Ectodermal cell (in vitro differentiated cells): ENCODE measurements around the gene SPINDOC.
A peak's percentile ranks its signal among the peaks of the same experiment; 100 is the strongest.

Source experiments
- H3K27ac ChIP-seq: 2 replicates; pipeline ENCODE4 v1.7.0; 2013; ENCODE audit warnings: mild to moderate bottlenecking, low read depth, low read length; ENCODE audit not compliant: insufficient read depth, poor library complexity, severe bottlenecking
- H3K27me3 ChIP-seq: 2 replicates; pipeline ENCODE4 v1.7.0; 2013; ENCODE audit warnings: mild to moderate bottlenecking, low read length; ENCODE audit not compliant: insufficient read depth, control insufficient read depth, poor library complexity, severe bottlenecking
- H3K36me3 ChIP-seq: one replicate; pipeline ENCODE4 v1.7.0; 2013; ENCODE audit warnings: low read length; ENCODE audit not compliant: control insufficient read depth, insufficient read depth
- H3K4me1 ChIP-seq: one replicate; pipeline ENCODE4 v1.7.0; 2013; ENCODE audit warnings: low read length; ENCODE audit not compliant: control insufficient read depth, insufficient read depth
- H3K4me3 ChIP-seq: 2 replicates; pipeline ENCODE4 v1.7.0; 2013; ENCODE audit warnings: low read depth, low read length, control low read depth; ENCODE audit not compliant: insufficient read depth
- H3K9me3 ChIP-seq: 2 replicates; pipeline ENCODE4 v1.7.0; 2013; ENCODE audit warnings: mild to moderate bottlenecking, low read length, moderate library complexity; ENCODE audit not compliant: control insufficient read depth
- WGBS, 2 experiments: methylation state at CpG; one replicate each; pipeline ENCODE4 v1.1.7; 2013; ENCODE audit warnings: missing lambda C conversion rate in 2 of 2; 5-methylcytosine and 5-hydroxymethylcytosine counted together

The SPINDOC gene

DNA sequence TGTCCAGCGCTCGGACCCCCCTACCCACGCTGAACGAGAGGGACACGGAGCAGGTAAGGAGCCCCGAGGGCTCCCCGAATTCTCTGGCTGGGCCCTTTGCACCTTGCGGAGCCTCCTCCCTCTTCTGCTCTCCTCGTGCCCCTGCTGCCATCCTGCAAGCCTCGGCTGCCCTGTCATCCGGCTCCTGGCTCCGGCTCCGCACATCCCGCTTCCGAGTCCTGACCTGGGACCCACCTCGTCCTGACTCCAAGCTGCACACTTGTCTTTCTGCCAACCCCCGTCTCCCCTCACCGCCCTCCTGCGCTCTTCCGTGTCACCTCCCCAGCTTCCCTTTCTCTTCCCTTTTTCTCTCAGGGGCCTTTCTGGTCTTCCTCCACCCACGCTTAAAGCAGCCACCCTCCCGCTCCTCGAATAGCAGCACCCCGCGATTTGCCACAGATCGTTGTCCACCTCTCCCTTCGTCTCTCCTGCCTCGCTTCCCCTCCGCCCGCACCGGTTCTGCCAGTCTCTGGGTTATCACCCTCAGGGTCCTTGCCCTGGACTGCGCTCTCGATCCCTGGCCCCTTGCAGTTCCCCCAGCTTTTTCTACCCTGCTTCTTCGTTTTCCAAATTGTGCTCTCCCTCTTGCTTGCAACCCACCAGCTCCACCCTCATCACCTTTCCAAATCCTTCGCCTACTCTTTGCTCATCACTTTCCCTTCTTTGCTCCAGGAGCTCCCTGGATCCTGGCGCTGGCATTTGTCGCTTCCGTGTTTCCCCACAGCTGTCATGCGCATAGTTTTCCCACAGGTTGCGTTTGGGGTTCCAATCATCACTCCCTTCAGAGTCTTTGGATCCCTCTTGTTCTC, 26.5 kb downstream of the SPINDOC start:
- Histone ChIP-seq H3K36me3 (no peaks in the 10 kb centered on the region), H3K4me3 (peak overlapping the region; percentile 98), H3K27ac (no peak overlapping the region), H3K9me3 (no peaks in the 10 kb centered on the region), H3K27me3 (no peaks in the 10 kb centered on the region), H3K4me1 (peaks cover 37% of the 10 kb centered on the region)
- 1% methylated on average over 40 of the region's 40 CpGs for WGBS, 2 experiments

DNA sequence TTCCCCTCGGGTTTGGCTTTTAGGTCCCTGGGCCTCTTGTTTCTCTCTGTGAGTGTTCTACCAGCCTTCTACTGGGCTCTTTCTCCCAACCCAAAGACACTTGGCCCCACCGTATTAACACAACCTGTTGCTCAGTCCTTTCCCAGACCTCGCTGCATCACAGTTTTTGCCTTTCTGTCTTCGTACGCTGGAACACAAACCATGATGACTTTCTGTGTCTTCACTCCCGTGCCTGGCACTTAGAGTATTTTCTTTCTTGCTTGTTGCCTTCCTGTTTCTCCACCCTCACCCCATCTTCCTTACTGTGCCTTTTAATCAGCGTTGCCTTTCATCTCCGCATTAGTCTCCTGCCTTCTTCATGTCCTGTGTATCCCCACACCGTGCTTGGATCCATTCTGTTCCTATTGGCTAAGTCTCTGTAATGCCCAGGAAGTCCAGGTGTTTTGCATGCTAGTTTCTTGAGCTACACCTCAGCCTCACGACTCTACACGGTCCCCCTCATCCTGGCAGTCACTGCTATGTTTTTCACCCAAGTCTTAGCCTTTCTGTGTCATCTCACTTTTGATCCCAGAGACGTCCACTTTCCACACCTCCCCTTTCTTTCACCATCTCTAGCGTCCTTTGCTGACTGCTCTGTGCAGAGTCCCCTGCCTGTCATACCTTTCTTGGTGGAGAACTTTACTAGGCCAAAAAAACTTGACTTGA, 27.3 kb downstream of the SPINDOC start:
- Histone ChIP-seq H3K27ac (no peak overlapping the region), H3K9me3 (no peaks in the 10 kb centered on the region), H3K4me3 (peak overlapping the region; percentile 98), H3K36me3 (no peaks in the 10 kb centered on the region), H3K27me3 (no peaks in the 10 kb centered on the region), H3K4me1 (peaks cover 37% of the 10 kb centered on the region)
- WGBS, 2 experiments = 17 to 18% methylated on average over 13 of the region's 13 CpGs

DNA sequence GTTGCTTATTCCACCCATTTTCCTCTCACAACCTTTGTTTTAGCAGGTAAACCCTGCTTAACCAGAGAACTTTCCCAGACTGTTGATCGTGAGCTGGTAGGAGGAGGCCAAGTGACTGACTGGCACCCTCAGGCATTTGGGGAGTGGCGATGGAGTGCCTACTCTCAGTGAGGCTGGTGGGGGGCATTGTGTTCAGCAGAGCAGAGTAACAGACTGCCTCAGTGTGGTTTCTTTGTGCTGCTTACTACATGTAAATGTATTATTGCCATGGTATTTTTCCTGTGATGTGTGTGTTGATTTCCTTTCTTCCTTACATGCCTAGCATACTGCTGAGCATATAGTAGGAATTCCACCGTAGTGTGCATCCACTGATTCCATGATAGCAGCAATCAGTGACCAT, 28.3 kb downstream of the SPINDOC start:
- H3K36me3 ChIP-seq = no peaks in the 10 kb centered on the region
- WGBS, 2 experiments = 2 to 20% methylated on average over 3 of the region's 3 CpGs
- H3K4me1 ChIP-seq = peaks cover 37% of the 10 kb centered on the region
- peak overlapping the region; percentile 98 for H3K4me3 ChIP-seq
- no peaks in the 10 kb centered on the region for H3K27me3 ChIP-seq
- H3K27ac ChIP-seq = no peak overlapping the region
- no peaks in the 10 kb centered on the region for H3K9me3 ChIP-seq

DNA sequence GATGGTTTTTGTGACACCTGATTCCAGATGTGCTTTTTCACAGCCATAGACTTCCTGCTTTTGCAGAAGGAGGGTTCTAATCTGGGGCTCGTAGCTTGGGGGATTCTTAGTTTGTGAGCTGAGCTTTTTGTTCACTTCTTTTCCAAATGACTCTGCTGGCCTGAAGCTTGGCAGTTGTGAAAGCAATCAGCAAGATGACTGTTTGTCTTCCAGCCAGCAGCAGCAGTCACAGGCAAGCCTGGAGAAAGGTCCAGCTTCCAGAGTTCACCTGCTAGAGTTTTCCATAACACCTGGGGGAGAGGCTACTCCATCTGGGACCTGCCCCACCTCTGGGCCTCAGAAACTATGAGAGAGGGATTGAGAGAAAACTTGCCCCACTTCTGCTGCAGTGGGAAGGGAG, 29.8 kb downstream of the SPINDOC start:
- Histone ChIP-seq H3K4me1 (peaks cover 30% of the 10 kb centered on the region), H3K27ac (no peak overlapping the region), H3K4me3 (no peak overlapping the region), H3K36me3 (no peaks in the 10 kb centered on the region), H3K27me3 (no peaks in the 10 kb centered on the region), H3K9me3 (no peaks in the 10 kb centered on the region)
- whole genome bisulfite sequencing, 2 experiments = 59 to 72% methylated on average over 1 of the region's 1 CpG

DNA sequence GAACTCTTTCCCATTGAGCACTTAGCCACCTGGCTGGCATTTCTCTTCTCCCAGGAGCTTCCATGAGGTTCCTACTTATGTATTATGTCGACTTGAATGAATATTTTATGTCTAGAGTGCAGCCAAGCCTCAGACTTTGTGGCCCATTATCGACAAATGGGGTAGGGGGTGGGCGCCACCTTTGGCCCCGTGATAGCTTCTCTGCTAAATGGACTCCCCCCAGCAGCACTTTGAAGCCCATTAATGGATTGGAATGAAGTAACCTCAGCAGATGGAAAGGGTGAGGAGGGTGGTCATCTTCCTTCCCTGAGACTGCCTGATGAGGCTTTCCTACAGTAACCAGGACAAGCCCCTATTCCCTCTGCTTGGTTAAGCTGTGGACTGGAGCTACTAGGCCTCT, 31.6 kb downstream of the SPINDOC start:
- 91 to 94% methylated on average over 4 of the region's 4 CpGs for WGBS, 2 experiments
- Histone ChIP-seq H3K27me3 (no peaks in the 10 kb centered on the region), H3K4me1 (peaks cover 26% of the 10 kb centered on the region), H3K36me3 (no peaks in the 10 kb centered on the region), H3K9me3 (no peaks in the 10 kb centered on the region), H3K27ac (no peak overlapping the region), H3K4me3 (no peak overlapping the region)

DNA sequence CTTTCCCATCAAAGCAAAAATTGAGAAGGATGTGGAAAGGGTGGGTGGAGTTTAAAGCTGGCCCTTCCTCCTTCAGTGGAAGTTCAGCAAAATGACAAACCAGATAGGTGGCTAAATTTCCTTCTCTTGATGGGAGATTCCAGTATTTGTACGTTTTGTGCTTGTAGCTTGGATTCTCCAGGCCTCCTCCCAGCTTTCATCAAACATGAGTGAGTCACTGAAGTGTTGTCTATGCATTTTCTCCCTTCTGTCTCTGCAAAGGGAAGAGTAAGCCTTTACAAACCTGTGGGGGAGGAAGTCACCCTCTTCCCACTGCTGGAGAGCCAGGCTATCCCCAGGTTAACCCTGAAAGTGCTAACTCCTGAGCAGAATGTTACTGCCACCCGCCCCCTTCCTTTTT, 32.0 kb downstream of the SPINDOC start:
- WGBS, 2 experiments = 66 to 70% methylated on average over 2 of the region's 2 CpGs
- Histone ChIP-seq H3K4me3 (no peak overlapping the region), H3K27me3 (no peaks in the 10 kb centered on the region), H3K4me1 (peaks cover 26% of the 10 kb centered on the region), H3K36me3 (no peaks in the 10 kb centered on the region), H3K27ac (no peak overlapping the region), H3K9me3 (no peaks in the 10 kb centered on the region)

DNA sequence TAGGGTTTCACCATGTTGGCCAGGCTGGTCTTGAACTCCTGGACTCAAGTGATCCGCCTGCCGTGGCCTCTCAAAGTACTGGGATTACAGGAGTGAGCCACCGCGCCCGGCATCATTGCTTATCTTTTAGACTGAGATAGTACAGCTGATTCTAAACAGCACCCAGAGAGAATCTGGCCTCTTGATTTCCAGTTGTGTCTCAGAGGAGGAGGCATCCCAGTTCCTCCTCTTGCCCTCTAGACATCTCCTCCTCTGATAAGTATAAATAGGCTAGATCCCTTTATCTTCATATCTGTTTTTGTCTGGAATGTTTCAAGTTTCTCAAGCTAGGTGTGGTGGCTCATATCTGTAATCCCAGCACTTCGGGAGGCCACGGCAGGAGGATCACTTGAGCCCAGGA, 32.7 kb downstream of the SPINDOC start:
- Histone ChIP-seq H3K27me3 (no peaks in the 10 kb centered on the region), H3K36me3 (no peaks in the 10 kb centered on the region), H3K9me3 (no peaks in the 10 kb centered on the region), H3K4me3 (no peak overlapping the region), H3K27ac (no peak overlapping the region), H3K4me1 (peaks cover 23% of the 10 kb centered on the region)
- 91 to 95% methylated on average over 7 of the region's 7 CpGs for WGBS, 2 experiments

DNA sequence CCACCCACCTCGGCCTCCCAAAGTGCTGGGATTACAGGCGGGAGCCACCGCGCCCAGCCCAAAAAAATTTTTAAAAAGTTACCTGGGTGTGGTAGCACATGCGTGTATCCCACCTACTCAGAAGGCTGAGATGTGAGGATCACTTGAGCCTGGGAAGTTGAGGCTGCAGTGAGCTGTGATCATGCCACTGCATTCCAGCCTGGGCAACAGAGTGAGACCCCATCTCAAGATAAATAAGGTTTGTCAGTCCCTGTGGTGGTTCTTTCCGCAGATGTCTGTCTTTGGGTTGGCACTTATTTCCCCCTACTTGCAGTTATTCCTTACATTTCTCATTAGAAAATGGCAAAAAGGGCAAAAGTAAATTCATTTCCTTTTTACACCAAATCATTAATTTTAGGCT, 33.6 kb downstream of the SPINDOC start:
- Histone ChIP-seq H3K36me3 (no peaks in the 10 kb centered on the region), H3K9me3 (no peaks in the 10 kb centered on the region), H3K27ac (no peak overlapping the region), H3K4me1 (peaks cover 18% of the 10 kb centered on the region), H3K27me3 (no peaks in the 10 kb centered on the region), H3K4me3 (no peak overlapping the region)
- WGBS, 2 experiments = 94 to 95% methylated on average over 6 of the region's 6 CpGs

DNA sequence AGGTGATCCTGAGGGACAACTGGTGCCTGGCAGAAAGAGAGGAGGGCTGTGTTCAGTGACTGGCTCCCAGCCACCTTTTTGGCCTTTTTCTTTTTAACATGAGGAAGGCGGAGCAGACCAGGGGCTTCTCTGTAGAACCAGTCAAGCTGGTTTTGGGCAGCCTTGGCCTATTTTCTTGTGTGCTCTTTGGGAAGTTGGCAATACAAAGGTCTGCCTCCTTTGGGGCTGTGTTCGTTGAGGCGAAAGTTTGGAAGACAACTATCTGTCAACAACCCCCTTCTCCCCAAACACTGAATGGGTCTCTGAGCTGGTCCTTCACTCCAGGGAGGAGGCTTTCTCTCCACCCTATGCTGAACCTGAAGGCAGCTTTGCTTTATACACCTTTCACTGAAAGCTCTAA, 34.1 kb downstream of the SPINDOC start:
- H3K36me3 ChIP-seq = no peaks in the 10 kb centered on the region

DNA sequence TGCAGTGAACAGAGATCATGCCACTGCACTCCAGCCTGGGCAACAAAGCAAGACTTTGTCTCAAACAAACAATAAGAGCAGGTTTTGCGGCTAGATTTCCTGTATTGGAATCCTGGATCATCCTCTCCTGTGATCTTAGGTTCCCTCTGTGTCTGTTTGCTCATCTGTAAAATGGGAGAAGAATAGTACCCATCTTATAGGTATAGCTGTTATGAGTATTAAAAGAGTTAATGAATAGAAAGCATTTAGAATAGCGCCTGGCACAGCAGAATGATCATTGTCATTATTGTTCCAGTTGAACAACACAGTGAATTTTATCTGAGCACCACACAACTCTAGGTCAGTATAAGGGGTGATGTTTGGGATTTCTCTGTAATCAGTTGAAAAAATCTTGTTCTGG, 36.4 kb downstream of the SPINDOC start:
- 96 to 98% methylated on average over 2 of the region's 2 CpGs for WGBS, 2 experiments
- H3K4me3 ChIP-seq = no peak overlapping the region

More for the DNA sequence above, 34.1 kb downstream of the SPINDOC start:
- H3K9me3 ChIP-seq = no peaks in the 10 kb centered on the region
- H3K4me3 ChIP-seq = no peak overlapping the region
- H3K27me3 ChIP-seq = no peaks in the 10 kb centered on the region
- peaks cover 15% of the 10 kb centered on the region for H3K4me1 ChIP-seq
- H3K27ac ChIP-seq = no peak overlapping the region
- 79 to 90% methylated on average over 3 of the region's 3 CpGs for WGBS, 2 experiments

More for the DNA sequence above, 36.4 kb downstream of the SPINDOC start:
- H3K36me3 ChIP-seq = no peaks in the 10 kb centered on the region
- no peaks in the 10 kb centered on the region for H3K27me3 ChIP-seq
- H3K27ac ChIP-seq = no peak overlapping the region
- H3K9me3 ChIP-seq = no peaks in the 10 kb centered on the region
- peaks cover 5% of the 10 kb centered on the region for H3K4me1 ChIP-seq
